Effector CD4-positive, alpha-beta T cell (primary cell): ENCODE results near the gene IGSF9B.

Source experiments
- DNase-seq: peaks from one replicate; pipeline ENCODE4 v3.0.0-alpha.2; 2020

Gene IGSF9B

GRCh38 chr11:133985981-133986944 is 29.5 kb upstream of the IGSF9B start:
- no peak for DNase-seq

- DNase-seq, result no peak
Observed at GRCh38 chr11:133984828-133985227, 28.1 kb upstream of the IGSF9B start.

GRCh38 chr11:133983660-133984316 is 27.0 kb upstream of the IGSF9B start:
- no peak for DNase-seq

GRCh38 chr11:133982876-133983275 is 26.1 kb upstream of the IGSF9B start:
- DNase-seq, result no peak

GRCh38 chr11:133982151-133982550 is 25.4 kb upstream of the IGSF9B start:
- DNase-seq, result no peak

GRCh38 chr11:133981156-133981555 is 24.4 kb upstream of the IGSF9B start:
- no peak for DNase-seq

GRCh38 chr11:133980665-133981064 is 23.9 kb upstream of the IGSF9B start:
- DNase-seq, result no peak

GRCh38 chr11:133978794-133979193 is 22.0 kb upstream of the IGSF9B start:
- no peak for DNase-seq

- DNase-seq, result no peak
Observed at GRCh38 chr11:133977067-133977677, 20.4 kb upstream of the IGSF9B start.

GRCh38 chr11:133975488-133975849 is 18.7 kb upstream of the IGSF9B start:
- DNase-seq, result no peak

- DNase-seq, result no peak
Observed at GRCh38 chr11:133974836-133975487, 18.2 kb upstream of the IGSF9B start.

- no peak for DNase-seq
Observed at GRCh38 chr11:133971881-133972280, 15.1 kb upstream of the IGSF9B start.

- no peak for DNase-seq
Observed at GRCh38 chr11:133969112-133969511, 12.3 kb upstream of the IGSF9B start.

- DNase-seq, result no peak
Observed at GRCh38 chr11:133968300-133968699, 11.5 kb upstream of the IGSF9B start.

- no peak for DNase-seq
Observed at GRCh38 chr11:133967599-133968238, 11.0 kb upstream of the IGSF9B start.

- DNase-seq, result peak; percentile 44
Observed at GRCh38 chr11:133966921-133967598, 10.3 kb upstream of the IGSF9B start.

GRCh38 chr11:133966172-133966651 is 9.4 kb upstream of the IGSF9B start:
- DNase-seq, result no peak

GRCh38 chr11:133965031-133965601 is 8.3 kb upstream of the IGSF9B start:
- no peak for DNase-seq

- DNase-seq, result no peak
Observed at GRCh38 chr11:133964356-133964755, 7.6 kb upstream of the IGSF9B start.

GRCh38 chr11:133961890-133962289 is 5.1 kb upstream of the IGSF9B start:
- no peak for DNase-seq

- DNase-seq, result no peak
Observed at GRCh38 chr11:133957900-133958299, 1.1 kb upstream of the IGSF9B start.
